KMS-11 (cell line): ENCODE measurements around the gene NOL11.

Source experiments
- H2AFZ ChIP-seq: fragments of 200-600 bp; sonication (generic); 2 replicates; pipeline ENCODE4 v1.6.1; 2016; ENCODE audit warnings: antibody characterized with exemption, mixed run types, low read depth
- H3K27ac ChIP-seq: fragments of 200-600 bp; sonication (generic); 2 replicates; pipeline ENCODE4 v1.6.1; 2016; ENCODE audit warnings: mild to moderate bottlenecking, mixed run types
- H3K27me3 ChIP-seq: fragments of 200-600 bp; sonication (generic); 2 replicates; pipeline ENCODE4 v1.6.1; 2017; ENCODE audit warnings: mild to moderate bottlenecking, low read depth, mixed run types, moderate library complexity; ENCODE audit not compliant: insufficient read depth
- H3K36me3 ChIP-seq: fragments of 200-600 bp; sonication (generic); 2 replicates; pipeline ENCODE4 v1.6.1; 2017; ENCODE audit warnings: mild to moderate bottlenecking, mixed run types; ENCODE audit not compliant: insufficient read depth
- H3K4me1 ChIP-seq: fragments of 200-600 bp; sonication (generic); 2 replicates; pipeline ENCODE4 v1.6.1; 2016; ENCODE audit warnings: mild to moderate bottlenecking, low read depth, mixed run types; ENCODE audit not compliant: poor library complexity, severe bottlenecking
- H3K4me2 ChIP-seq: fragments of 200-600 bp; sonication (generic); 2 replicates; pipeline ENCODE4 v1.7.0; 2016; ENCODE audit warnings: mild to moderate bottlenecking, mixed run types
- H3K4me3 ChIP-seq: fragments of 200-600 bp; sonication (generic); IDR thresholded peaks from 2 replicates; pipeline ENCODE4 v1.6.1; 2017; ENCODE audit warnings: low read depth, low read length, mixed read lengths; ENCODE audit not compliant: insufficient read depth
- H3K79me2 ChIP-seq: fragments of 200-600 bp; sonication (generic); 2 replicates; pipeline ENCODE4 v1.6.1; 2016; ENCODE audit warnings: low read depth, mixed run types; ENCODE audit not compliant: insufficient read depth
- H3K9ac ChIP-seq: fragments of 200-600 bp; sonication (generic); 2 replicates; pipeline ENCODE4 v1.6.1; 2016; ENCODE audit warnings: mild to moderate bottlenecking, mixed run types
- H4K20me1 ChIP-seq: fragments of 200-600 bp; sonication (generic); 2 replicates; pipeline ENCODE4 v1.6.1; 2016; ENCODE audit warnings: mild to moderate bottlenecking, mixed run types; ENCODE audit not compliant: insufficient read depth
- TF ChIP-seq, protein P1 (sequence below): fragments of 200-600 bp; sonication (generic); conservative IDR thresholded peaks from 2 replicates; pipeline ENCODE4 v1.6.1; 2017; ENCODE audit warnings: low read depth, mild to moderate bottlenecking, antibody characterized with exemption, low read length, moderate library complexity, mixed read lengths

The NOL11 gene

DNA sequence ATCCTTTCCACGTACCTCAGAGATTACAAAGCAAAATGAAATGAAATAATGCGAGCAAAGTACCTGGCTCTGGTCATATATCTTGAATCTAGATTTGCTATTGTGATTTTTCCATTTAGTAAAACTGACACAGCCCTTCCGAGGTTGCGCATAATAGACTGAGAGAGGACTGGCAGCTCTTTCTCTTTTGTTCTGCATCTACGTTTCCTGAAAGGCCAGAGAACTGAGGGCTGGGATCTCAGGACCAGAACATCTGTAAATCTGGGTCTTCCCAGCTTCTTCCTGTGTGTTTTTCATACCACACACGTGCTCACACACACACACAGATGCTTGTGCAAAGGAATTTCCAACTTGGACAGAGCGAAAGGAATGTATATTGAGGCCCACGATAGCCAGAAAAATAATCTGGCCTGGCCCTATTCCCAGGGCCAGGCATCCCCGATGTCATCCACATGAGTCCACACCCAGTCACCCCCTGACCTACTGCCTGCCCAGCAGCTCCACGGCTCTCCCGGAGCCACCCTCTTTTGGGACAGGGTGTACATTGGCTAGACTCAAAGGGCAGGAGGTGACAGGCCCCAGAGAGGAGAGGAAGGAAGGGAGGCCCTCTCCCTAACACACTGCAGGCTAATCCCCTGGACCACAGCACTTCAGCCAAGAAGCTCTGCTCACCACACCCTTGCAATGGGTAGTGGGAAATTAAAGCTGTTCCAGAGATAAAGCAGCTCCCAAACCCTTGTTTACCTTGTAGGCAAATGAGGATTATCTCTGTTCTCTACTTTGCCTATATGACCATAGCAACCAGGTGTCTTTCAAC, 41.8 kb downstream of the NOL11 start:
- Histone ChIP-seq H3K79me2 (no peaks in the 10 kb centered on the region), H3K9ac (no peak overlapping the region), H3K27me3 (no peaks in the 10 kb centered on the region), H2AFZ (no peak overlapping the region), H4K20me1 (no peaks in the 10 kb centered on the region), H3K4me1 (no peaks in the 10 kb centered on the region), H3K27ac (no peak overlapping the region), H3K4me2 (no peak overlapping the region), H3K4me3 (no peak overlapping the region), H3K36me3 (no peaks in the 10 kb centered on the region)
- TF ChIP-seq, protein P1, sequence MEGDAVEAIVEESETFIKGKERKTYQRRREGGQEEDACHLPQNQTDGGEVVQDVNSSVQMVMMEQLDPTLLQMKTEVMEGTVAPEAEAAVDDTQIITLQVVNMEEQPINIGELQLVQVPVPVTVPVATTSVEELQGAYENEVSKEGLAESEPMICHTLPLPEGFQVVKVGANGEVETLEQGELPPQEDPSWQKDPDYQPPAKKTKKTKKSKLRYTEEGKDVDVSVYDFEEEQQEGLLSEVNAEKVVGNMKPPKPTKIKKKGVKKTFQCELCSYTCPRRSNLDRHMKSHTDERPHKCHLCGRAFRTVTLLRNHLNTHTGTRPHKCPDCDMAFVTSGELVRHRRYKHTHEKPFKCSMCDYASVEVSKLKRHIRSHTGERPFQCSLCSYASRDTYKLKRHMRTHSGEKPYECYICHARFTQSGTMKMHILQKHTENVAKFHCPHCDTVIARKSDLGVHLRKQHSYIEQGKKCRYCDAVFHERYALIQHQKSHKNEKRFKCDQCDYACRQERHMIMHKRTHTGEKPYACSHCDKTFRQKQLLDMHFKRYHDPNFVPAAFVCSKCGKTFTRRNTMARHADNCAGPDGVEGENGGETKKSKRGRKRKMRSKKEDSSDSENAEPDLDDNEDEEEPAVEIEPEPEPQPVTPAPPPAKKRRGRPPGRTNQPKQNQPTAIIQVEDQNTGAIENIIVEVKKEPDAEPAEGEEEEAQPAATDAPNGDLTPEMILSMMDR: no peak

DNA sequence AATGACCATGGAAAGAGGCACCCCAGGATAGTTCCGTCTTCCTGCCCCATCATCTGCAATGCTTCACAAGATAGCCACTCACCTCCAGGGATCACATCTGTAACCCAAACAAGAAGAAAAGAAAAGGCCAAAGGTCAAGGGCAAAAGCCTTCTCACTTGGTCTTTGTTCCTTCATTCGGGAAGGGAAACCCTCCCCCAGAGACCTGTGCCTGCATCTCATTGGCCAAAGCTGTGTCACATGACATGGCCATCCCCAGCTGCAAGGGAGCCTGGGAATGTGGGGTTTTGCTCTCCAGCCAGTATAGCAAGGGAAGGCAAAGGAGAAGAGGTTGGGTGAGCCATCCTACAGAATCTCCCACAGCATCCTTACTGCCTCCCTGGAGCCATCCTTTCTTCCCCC, 47.9 kb downstream of the NOL11 start:
- no peaks in the 10 kb centered on the region for H3K36me3 ChIP-seq
- TF ChIP-seq, protein P1: no peak
- no peaks in the 10 kb centered on the region for H4K20me1 ChIP-seq
- H3K4me2 ChIP-seq: no peak overlapping the region
- no peak overlapping the region for H2AFZ ChIP-seq
- no peak overlapping the region for H3K9ac ChIP-seq
- H3K27ac ChIP-seq: no peak overlapping the region
- H3K4me1 ChIP-seq: no peaks in the 10 kb centered on the region
- no peak overlapping the region for H3K4me3 ChIP-seq
- H3K79me2 ChIP-seq: no peaks in the 10 kb centered on the region
- no peaks in the 10 kb centered on the region for H3K27me3 ChIP-seq

DNA sequence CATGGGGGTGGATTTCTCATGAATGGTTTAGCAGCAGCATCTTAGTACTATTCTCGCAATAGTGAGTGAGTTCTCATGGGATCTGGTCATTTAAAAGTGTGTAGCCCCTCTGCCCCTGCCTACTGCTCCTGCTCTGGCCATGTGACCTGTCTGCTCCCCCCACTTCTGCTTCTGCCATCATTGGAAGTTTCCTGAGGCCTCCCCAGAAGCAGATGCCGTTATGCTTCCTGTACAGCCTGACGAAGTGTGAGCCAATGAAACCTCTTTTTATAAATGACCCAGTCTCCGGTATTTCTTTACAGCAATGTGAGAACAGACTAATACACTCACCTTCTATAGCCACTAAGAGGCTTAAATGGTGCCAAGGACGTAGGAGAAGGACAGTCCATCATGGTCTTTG, 51.5 kb downstream of the NOL11 start:
- Histone ChIP-seq H3K9ac (no peak overlapping the region), H2AFZ (no peak overlapping the region), H4K20me1 (no peaks in the 10 kb centered on the region), H3K36me3 (no peaks in the 10 kb centered on the region), H3K4me3 (no peak overlapping the region), H3K4me1 (no peaks in the 10 kb centered on the region), H3K4me2 (no peak overlapping the region), H3K27me3 (no peaks in the 10 kb centered on the region), H3K27ac (no peak overlapping the region), H3K79me2 (no peaks in the 10 kb centered on the region)
- TF ChIP-seq, protein P1: no peak

DNA sequence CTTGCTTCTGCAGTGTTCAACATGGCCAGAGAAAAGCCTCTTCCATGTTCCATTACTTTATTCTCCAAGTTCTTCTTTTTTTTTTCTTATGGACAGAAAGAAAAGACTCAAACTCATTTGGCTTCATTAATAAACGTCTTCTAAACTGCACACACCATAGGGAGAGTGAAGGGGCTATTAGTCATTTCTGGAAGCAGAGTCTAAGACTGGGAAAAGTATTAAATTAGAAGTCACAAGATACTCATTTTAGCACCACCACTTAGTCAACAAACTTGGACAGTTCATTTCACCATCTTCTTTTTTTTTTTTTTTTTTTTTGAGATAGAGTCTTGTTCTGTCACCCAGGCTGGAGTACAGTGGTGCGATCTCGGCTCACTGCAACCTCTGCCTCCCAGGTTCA, 52.8 kb downstream of the NOL11 start:
- H3K4me2 ChIP-seq: no peak overlapping the region

More for the DNA sequence above, 52.8 kb downstream of the NOL11 start:
- no peak overlapping the region for H3K4me3 ChIP-seq
- H3K27me3 ChIP-seq: no peaks in the 10 kb centered on the region
- H3K36me3 ChIP-seq: no peaks in the 10 kb centered on the region
- no peak overlapping the region for H3K27ac ChIP-seq
- no peaks in the 10 kb centered on the region for H3K79me2 ChIP-seq
- H2AFZ ChIP-seq: no peak overlapping the region
- TF ChIP-seq, protein P1: no peak
- no peaks in the 10 kb centered on the region for H4K20me1 ChIP-seq
- no peak overlapping the region for H3K9ac ChIP-seq
- no peaks in the 10 kb centered on the region for H3K4me1 ChIP-seq
